H9 (cell line): ENCODE data around the gene OSBPL10. TPM values are rescaled to one million over a fixed set of nuclear protein-coding genes. Genes with fewer than 3 reads are reported as not detected.

ENCODE experiments used
- DNase-seq: peaks from one replicate; pipeline ENCODE4 v3.0.0-alpha.2; 2017
- H2AFZ ChIP-seq: one replicate; pipeline ENCODE4 v1.6.1; 2013; ENCODE audit warnings: mild to moderate bottlenecking, low read length, control low read depth, moderate library complexity
- H2AK5ac ChIP-seq: 2 replicates; pipeline ENCODE4 v1.6.1; 2013; ENCODE audit warnings: low read length, control low read depth, mixed read lengths; ENCODE audit not compliant: insufficient read length
- H2BK120ac ChIP-seq: one replicate; pipeline ENCODE4 v1.6.1; 2013; ENCODE audit warnings: low read depth, mild to moderate bottlenecking, low read length, control low read depth, inconsistent platforms; ENCODE audit not compliant: poor library complexity, severe bottlenecking
- H2BK12ac ChIP-seq: 2 replicates; pipeline ENCODE4 v1.6.1; 2013; ENCODE audit warnings: low read length, control low read depth, mixed read lengths, low read depth; ENCODE audit not compliant: insufficient read length
- H2BK15ac ChIP-seq: 2 replicates; pipeline ENCODE4 v1.6.1; 2013; ENCODE audit warnings: low read depth, low read length, control low read depth
- H2BK20ac ChIP-seq: one replicate; pipeline ENCODE4 v1.6.1; 2013; ENCODE audit warnings: low read depth, mild to moderate bottlenecking, low read length, control low read depth, inconsistent platforms; ENCODE audit not compliant: poor library complexity, severe bottlenecking
- H2BK5ac ChIP-seq: 2 replicates; pipeline ENCODE4 v1.6.1; 2013; ENCODE audit warnings: low read length, control low read depth, mixed read lengths; ENCODE audit not compliant: insufficient read length
- H3K14ac ChIP-seq: 2 replicates; pipeline ENCODE4 v1.6.1; 2013; ENCODE audit warnings: low read length, control low read depth; ENCODE audit not compliant: insufficient read depth
- H3K18ac ChIP-seq: 2 replicates; pipeline ENCODE4 v1.6.1; 2013; ENCODE audit warnings: low read depth, mild to moderate bottlenecking, mixed read lengths, low read length, control low read depth; ENCODE audit not compliant: insufficient read length
- H3K23ac ChIP-seq: 2 replicates; pipeline ENCODE4 v1.6.1; 2013; ENCODE audit warnings: low read length, control low read depth, mixed read lengths, low read depth; ENCODE audit not compliant: insufficient read length
- H3K23me2 ChIP-seq: 2 replicates; pipeline ENCODE4 v1.6.1; 2013; ENCODE audit warnings: low read depth, mild to moderate bottlenecking, mixed read lengths, low read length, control low read depth; ENCODE audit not compliant: insufficient read length, poor library complexity, severe bottlenecking
- H3K27ac ChIP-seq: 2 replicates; pipeline ENCODE4 v1.5.1; 2013; ENCODE audit warnings: low read length, control low read depth, mixed read lengths, low read depth; ENCODE audit not compliant: insufficient read length
- H3K27me3 ChIP-seq: 2 replicates; pipeline ENCODE4 v1.6.1; 2013; ENCODE audit warnings: low read length, control low read depth, inconsistent platforms; ENCODE audit not compliant: insufficient read depth
- H3K4ac ChIP-seq: 2 replicates; pipeline ENCODE4 v1.6.1; 2013; ENCODE audit warnings: low read depth, mild to moderate bottlenecking, control low read depth, inconsistent platforms, low read length, moderate library complexity
- H3K4me1 ChIP-seq: 2 replicates; pipeline ENCODE4 v1.6.1; 2013; ENCODE audit warnings: low read length, control low read depth, inconsistent platforms; ENCODE audit not compliant: insufficient read depth
- H3K4me2 ChIP-seq: 2 replicates; pipeline ENCODE4 v1.6.1; 2013; ENCODE audit warnings: low read length, control low read depth, mixed read lengths; ENCODE audit not compliant: insufficient read length, insufficient read depth
- H3K56ac ChIP-seq: 2 replicates; pipeline ENCODE4 v1.6.1; 2013; ENCODE audit warnings: low read depth, mild to moderate bottlenecking, mixed read lengths, low read length, control low read depth; ENCODE audit not compliant: insufficient read length
- H3K79me1 ChIP-seq: 2 replicates; pipeline ENCODE4 v1.6.1; 2013; ENCODE audit warnings: low read depth, mild to moderate bottlenecking, moderate library complexity, low read length, control low read depth, inconsistent platforms; ENCODE audit not compliant: insufficient read depth, poor library complexity, severe bottlenecking
- H3K79me2 ChIP-seq: 2 replicates; pipeline ENCODE4 v1.6.1; 2013; ENCODE audit warnings: low read length, control low read depth, inconsistent platforms; ENCODE audit not compliant: insufficient read depth
- H3K9ac ChIP-seq: 2 replicates; pipeline ENCODE4 v1.6.1; 2013; ENCODE audit warnings: low read length, control low read depth, mixed read lengths; ENCODE audit not compliant: insufficient read length; ENCODE audit errors: extremely low read depth
- H3K9me3 ChIP-seq: one replicate; pipeline ENCODE4 v1.6.1; 2013; ENCODE audit warnings: low read depth, low read length, inconsistent platforms; ENCODE audit not compliant: control insufficient read depth
- H3T11ph ChIP-seq: one replicate; pipeline ENCODE4 v1.6.1; 2013; ENCODE audit warnings: mild to moderate bottlenecking, low read length, control low read depth, inconsistent platforms
- H4K20me1 ChIP-seq: one replicate; pipeline ENCODE4 v1.6.1; 2013; ENCODE audit not compliant: control insufficient read depth, insufficient read length, insufficient read depth
- H4K5ac ChIP-seq: 2 replicates; pipeline ENCODE4 v1.6.1; 2013; ENCODE audit warnings: low read depth, mild to moderate bottlenecking, mixed read lengths, low read length, control low read depth; ENCODE audit not compliant: insufficient read length
- H4K8ac ChIP-seq: replicated peaks from 2 replicates; pipeline ENCODE4 v1.6.1; 2013; ENCODE audit warnings: low read length, control low read depth, mixed read lengths, low read depth; ENCODE audit not compliant: insufficient read length
- H4K91ac ChIP-seq: 2 replicates; pipeline ENCODE4 v1.6.1; 2013; ENCODE audit warnings: low read depth, mild to moderate bottlenecking, moderate library complexity, mixed read lengths, low read length, control low read depth; ENCODE audit not compliant: insufficient read length
- H3K27ac Mint-ChIP-seq, 3 experiments: 2 replicates in 2 of 3; 3 replicates in 1 of 3; pipeline ENCODE4 v1.8.0; 2020 to 2021; ENCODE audit warnings: mixed read lengths in 3 of 3, mild to moderate bottlenecking in 1 of 3, moderate library complexity in 1 of 3
- H3K27me3 Mint-ChIP-seq: 2 replicates; pipeline ENCODE4 v1.8.0; 2021; ENCODE audit warnings: low read depth, mild to moderate bottlenecking, moderate library complexity, mixed read lengths
- H3K36me3 Mint-ChIP-seq, 3 experiments: 2 replicates in 2 of 3; 3 replicates in 1 of 3; pipeline ENCODE4 v1.8.0; 2020 to 2021; ENCODE audit warnings: low read depth in 3 of 3, mixed read lengths in 3 of 3; ENCODE audit not compliant: insufficient read depth in 1 of 3
- H3K4me1 Mint-ChIP-seq, 2 experiments: 2 replicates each; pipeline ENCODE4 v1.8.0; 2020; ENCODE audit warnings: mixed read lengths in 2 of 2
- H3K4me3 Mint-ChIP-seq, 2 experiments: 2 replicates in 1 of 2; 3 replicates in 1 of 2; pipeline ENCODE4 v1.8.0; 2020 to 2021; ENCODE audit warnings: mild to moderate bottlenecking in 2 of 2, mixed read lengths in 2 of 2, moderate library complexity in 1 of 2
- H3K9me3 Mint-ChIP-seq, 2 experiments: 2 replicates in 1 of 2; 3 replicates in 1 of 2; pipeline ENCODE4 v1.8.0; 2020; ENCODE audit warnings: mild to moderate bottlenecking in 2 of 2, mixed read lengths in 2 of 2, moderate library complexity in 1 of 2
- WGBS: extraction: QIAGEN DNeasy Blood & Tissue Kit; methylation state at CpG from one replicate; pipeline ENCODE4 v1.1.7; 2013; ENCODE audit warnings: missing lambda C conversion rate, low lambda C conversion rate, mixed read lengths; ENCODE audit not compliant: insufficient read length; ENCODE audit errors: extremely low coverage; 5-methylcytosine and 5-hydroxymethylcytosine counted together
- total RNA-seq: library from RNA; stranded (reverse); gene quantifications from 2 replicates; pipeline ENCODE4 v1.2.1, GENCODE V29; 2021
- TF ChIP-seq, protein P1 (sequence below): fragments of 200-600 bp; sonication (generic); conservative IDR thresholded peaks from 3 replicates; pipeline ENCODE4 v1.8.0; 2021; ENCODE audit warnings: antibody characterized with exemption, mild to moderate bottlenecking

The OSBPL10 gene
- total RNA-seq, 1 experiment from 2014 or later: 42.7 TPM

DNA sequence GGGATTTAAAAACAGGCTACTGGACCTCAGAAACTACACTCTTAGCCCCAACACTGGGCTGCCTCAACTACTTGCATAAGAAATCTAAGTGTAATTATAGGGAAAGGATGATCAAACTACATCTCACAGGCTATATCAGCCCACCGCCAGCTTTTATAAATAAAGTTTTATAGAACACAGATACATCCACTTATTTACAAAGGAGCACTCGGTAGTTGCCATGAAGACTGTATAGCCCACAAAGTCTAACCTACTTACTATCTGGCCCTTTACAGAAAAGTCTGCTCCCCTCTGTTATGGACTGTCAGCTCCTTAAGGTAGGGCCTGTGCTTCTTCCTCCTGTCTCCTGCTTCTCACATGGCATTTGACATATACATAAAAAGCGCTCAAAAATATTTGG, 9.5 kb downstream of the OSBPL10 start:
- peaks cover 4 to 5% (median 4%) of the 10 kb centered on the region in 3 experiments; a peak in 3 of 7 replicates for H3K36me3 Mint-ChIP-seq
- Histone ChIP-seq H3K4ac (no peak overlapping the region), H2BK15ac (no peak overlapping the region), H3T11ph (no peak overlapping the region), H2BK5ac (no peak overlapping the region), H4K5ac (no peak overlapping the region), H3K27me3 (no peaks in the 10 kb centered on the region), H2BK120ac (no peak overlapping the region), H3K27ac (no peak overlapping the region), H2BK12ac (no peak overlapping the region), H2BK20ac (no peak overlapping the region), H3K4me1 (peaks cover 20% of the 10 kb centered on the region), H3K14ac (no peak overlapping the region), H4K91ac (no peak overlapping the region), H3K18ac (no peak overlapping the region), H3K9ac (no peak overlapping the region), H4K8ac (no peak overlapping the region), H3K79me1 (no peaks in the 10 kb centered on the region), H3K9me3 (no peaks in the 10 kb centered on the region), H3K4me2 (no peak overlapping the region), H3K23ac (no peak overlapping the region), H2AFZ (no peak overlapping the region), H4K20me1 (no peaks in the 10 kb centered on the region), H3K23me2 (no peaks in the 10 kb centered on the region), H3K79me2 (peaks cover 34% of the 10 kb centered on the region; the same call in 1 of the 2 replicates), H2AK5ac (no peak overlapping the region), H3K56ac (no peak overlapping the region)
- H3K27ac Mint-ChIP-seq: peak overlapping the region in 1 of 3 experiments; percentile 84; a peak in 1 of 7 replicates
- H3K4me1 Mint-ChIP-seq: peaks cover 50 to 66% of the 10 kb centered on the region in 2 experiments
- TF ChIP-seq, protein P1, sequence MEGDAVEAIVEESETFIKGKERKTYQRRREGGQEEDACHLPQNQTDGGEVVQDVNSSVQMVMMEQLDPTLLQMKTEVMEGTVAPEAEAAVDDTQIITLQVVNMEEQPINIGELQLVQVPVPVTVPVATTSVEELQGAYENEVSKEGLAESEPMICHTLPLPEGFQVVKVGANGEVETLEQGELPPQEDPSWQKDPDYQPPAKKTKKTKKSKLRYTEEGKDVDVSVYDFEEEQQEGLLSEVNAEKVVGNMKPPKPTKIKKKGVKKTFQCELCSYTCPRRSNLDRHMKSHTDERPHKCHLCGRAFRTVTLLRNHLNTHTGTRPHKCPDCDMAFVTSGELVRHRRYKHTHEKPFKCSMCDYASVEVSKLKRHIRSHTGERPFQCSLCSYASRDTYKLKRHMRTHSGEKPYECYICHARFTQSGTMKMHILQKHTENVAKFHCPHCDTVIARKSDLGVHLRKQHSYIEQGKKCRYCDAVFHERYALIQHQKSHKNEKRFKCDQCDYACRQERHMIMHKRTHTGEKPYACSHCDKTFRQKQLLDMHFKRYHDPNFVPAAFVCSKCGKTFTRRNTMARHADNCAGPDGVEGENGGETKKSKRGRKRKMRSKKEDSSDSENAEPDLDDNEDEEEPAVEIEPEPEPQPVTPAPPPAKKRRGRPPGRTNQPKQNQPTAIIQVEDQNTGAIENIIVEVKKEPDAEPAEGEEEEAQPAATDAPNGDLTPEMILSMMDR: no peak
- no peak for DNase-seq
- H3K4me3 Mint-ChIP-seq: no peak overlapping the region; a peak in 1 of 5 replicates
- no CpG with 5 or more reads among the region's 3 CpGs for WGBS
- no peaks in the 10 kb centered on the region for H3K9me3 Mint-ChIP-seq
- no peaks in the 10 kb centered on the region for H3K27me3 Mint-ChIP-seq
